ENCODE data around the gene NRP1. TPM values are rescaled to one million over a fixed set of nuclear protein-coding genes. Genes with fewer than 3 reads are reported as not detected.

Gene NRP1
- total RNA-seq, 2 donors from 2014 or later, result 0.33 to 1.5 TPM

- H3K36me3 Mint-ChIP-seq, result no peaks in the 10 kb centered on the region
- H3K27me3 Mint-ChIP-seq, result peaks cover 0 to 13% of the 10 kb centered on the region in 2 donors
- H3K9me3 Mint-ChIP-seq, result no peaks in the 10 kb centered on the region
- no peak for ATAC-seq
- H3K4me1 Mint-ChIP-seq (ENCODE audit: low read depth in 2 of 2), result no peaks in the 10 kb centered on the region
- no peak overlapping the region for H3K27ac Mint-ChIP-seq
- DNase-seq (ENCODE audit: low spot score), result no peak
- H3K4me3 Mint-ChIP-seq, result no peak overlapping the region
These were observed 134.7 kb downstream of the NRP1 start for GRCh38 chr10:33199731-33200232.

GRCh38 chr10:33198610-33199009, 135.9 kb downstream of the NRP1 start:
- Mint-ChIP-seq H3K4me3 (no peak overlapping the region), H3K9me3 (no peaks in the 10 kb centered on the region), H3K27ac (no peak overlapping the region), H3K36me3 (no peaks in the 10 kb centered on the region), H3K27me3 (peaks cover 0 to 16% of the 10 kb centered on the region in 2 donors), H3K4me1 (ENCODE audit: low read depth in 2 of 2) (no peaks in the 10 kb centered on the region)
- no peak for ATAC-seq
- no peak for DNase-seq (ENCODE audit: low spot score)

- H3K27ac Mint-ChIP-seq, result no peak overlapping the region
- H3K4me1 Mint-ChIP-seq (ENCODE audit: low read depth in 2 of 2), result no peaks in the 10 kb centered on the region
- H3K9me3 Mint-ChIP-seq, result no peaks in the 10 kb centered on the region
- no peaks in the 10 kb centered on the region for H3K36me3 Mint-ChIP-seq
- DNase-seq (ENCODE audit: low spot score), result no peak
- ATAC-seq, result no peak
- H3K27me3 Mint-ChIP-seq, result peaks cover 0 to 16% of the 10 kb centered on the region in 2 donors
- no peak overlapping the region for H3K4me3 Mint-ChIP-seq
These were observed 137.6 kb downstream of the NRP1 start for GRCh38 chr10:33196710-33197491.

GRCh38 chr10:33196377-33196706, 138.1 kb downstream of the NRP1 start:
- H3K27ac Mint-ChIP-seq, result no peak overlapping the region
- no peaks in the 10 kb centered on the region for H3K9me3 Mint-ChIP-seq
- no peak overlapping the region for H3K4me3 Mint-ChIP-seq
- no peak for DNase-seq (ENCODE audit: low spot score)
- H3K4me1 Mint-ChIP-seq (ENCODE audit: low read depth in 2 of 2), result no peaks in the 10 kb centered on the region
- peaks cover 0 to 16% of the 10 kb centered on the region in 2 donors for H3K27me3 Mint-ChIP-seq
- no peaks in the 10 kb centered on the region for H3K36me3 Mint-ChIP-seq
- ATAC-seq, result no peak

- Mint-ChIP-seq H3K9me3 (no peaks in the 10 kb centered on the region), H3K27me3 (peaks cover 0 to 16% of the 10 kb centered on the region in 2 donors), H3K36me3 (no peaks in the 10 kb centered on the region), H3K4me3 (no peak overlapping the region), H3K27ac (no peak overlapping the region), H3K4me1 (ENCODE audit: low read depth in 2 of 2) (no peaks in the 10 kb centered on the region)
- DNase-seq (ENCODE audit: low spot score) (no peak), ATAC-seq (no peak)
These were observed 138.7 kb downstream of the NRP1 start for GRCh38 chr10:33195608-33196376.

- Mint-ChIP-seq H3K4me3 (no peak overlapping the region), H3K27ac (no peak overlapping the region)
These were observed 140.6 kb downstream of the NRP1 start for GRCh38 chr10:33193701-33194521.

GRCh38 chr10:33193057-33193700, 141.3 kb downstream of the NRP1 start:
- Mint-ChIP-seq H3K9me3 (no peaks in the 10 kb centered on the region), H3K4me3 (no peak overlapping the region), H3K4me1 (ENCODE audit: low read depth in 2 of 2) (no peaks in the 10 kb centered on the region), H3K36me3 (no peaks in the 10 kb centered on the region), H3K27ac (no peak overlapping the region), H3K27me3 (peaks cover 7 to 26% of the 10 kb centered on the region in 2 donors)
- ATAC-seq (peak; percentile 70 to 78), DNase-seq (ENCODE audit: low spot score) (no peak)

More at GRCh38 chr10:33193701-33194521, 140.6 kb downstream of the NRP1 start:
- Mint-ChIP-seq H3K36me3 (no peaks in the 10 kb centered on the region), H3K27me3 (peaks cover 5 to 25% of the 10 kb centered on the region in 2 donors), H3K4me1 (ENCODE audit: low read depth in 2 of 2) (no peaks in the 10 kb centered on the region), H3K9me3 (no peaks in the 10 kb centered on the region)
- DNase-seq (ENCODE audit: low spot score), result no peak
- no peak for ATAC-seq

- Mint-ChIP-seq H3K9me3 (no peaks in the 10 kb centered on the region), H3K4me3 (no peak overlapping the region), H3K4me1 (ENCODE audit: low read depth in 2 of 2) (no peaks in the 10 kb centered on the region), H3K27me3 (peaks cover 7 to 27% of the 10 kb centered on the region in 2 donors), H3K36me3 (no peaks in the 10 kb centered on the region), H3K27ac (no peak overlapping the region)
- DNase-seq (ENCODE audit: low spot score) (no peak), ATAC-seq (no peak)
These were observed 142.3 kb downstream of the NRP1 start for GRCh38 chr10:33192190-33192589.

GRCh38 chr10:33190406-33190805, 144.1 kb downstream of the NRP1 start:
- ATAC-seq (no peak), DNase-seq (ENCODE audit: low spot score) (no peak)
- Mint-ChIP-seq H3K27me3 (peaks cover 7 to 18% of the 10 kb centered on the region in 2 donors), H3K4me1 (ENCODE audit: low read depth in 2 of 2) (no peaks in the 10 kb centered on the region), H3K27ac (no peak overlapping the region), H3K4me3 (no peak overlapping the region), H3K9me3 (no peaks in the 10 kb centered on the region), H3K36me3 (no peaks in the 10 kb centered on the region)

- Mint-ChIP-seq H3K4me3 (no peak overlapping the region), H3K9me3 (no peaks in the 10 kb centered on the region), H3K36me3 (no peaks in the 10 kb centered on the region), H3K27ac (no peak overlapping the region), H3K4me1 (ENCODE audit: low read depth in 2 of 2) (no peaks in the 10 kb centered on the region), H3K27me3 (peaks cover 7 to 18% of the 10 kb centered on the region in 2 donors)
- ATAC-seq (no peak), DNase-seq (ENCODE audit: low spot score) (no peak)
These were observed 144.7 kb downstream of the NRP1 start for GRCh38 chr10:33189808-33190207.

- Mint-ChIP-seq H3K4me3 (no peak overlapping the region), H3K36me3 (no peaks in the 10 kb centered on the region), H3K9me3 (no peaks in the 10 kb centered on the region), H3K4me1 (ENCODE audit: low read depth in 2 of 2) (no peaks in the 10 kb centered on the region), H3K27me3 (peaks cover 7 to 15% of the 10 kb centered on the region in 2 donors), H3K27ac (no peak overlapping the region)
- ATAC-seq (no peak), DNase-seq (ENCODE audit: low spot score) (no peak)
These were observed 145.1 kb downstream of the NRP1 start for GRCh38 chr10:33189363-33189762.

GRCh38 chr10:33187427-33187999, 147.0 kb downstream of the NRP1 start:
- peaks cover 7 to 14% of the 10 kb centered on the region in 2 donors for H3K27me3 Mint-ChIP-seq
- H3K4me1 Mint-ChIP-seq (ENCODE audit: low read depth in 2 of 2), result no peaks in the 10 kb centered on the region
- no peaks in the 10 kb centered on the region for H3K9me3 Mint-ChIP-seq
- H3K27ac Mint-ChIP-seq, result no peak overlapping the region
- ATAC-seq, result no peak
- H3K36me3 Mint-ChIP-seq, result no peaks in the 10 kb centered on the region
- DNase-seq (ENCODE audit: low spot score), result no peak
- no peak overlapping the region for H3K4me3 Mint-ChIP-seq

- Mint-ChIP-seq H3K27ac (no peak overlapping the region), H3K9me3 (no peaks in the 10 kb centered on the region), H3K4me1 (ENCODE audit: low read depth in 2 of 2) (no peaks in the 10 kb centered on the region), H3K36me3 (no peaks in the 10 kb centered on the region), H3K27me3 (peaks cover 7 to 14% of the 10 kb centered on the region in 2 donors), H3K4me3 (no peak overlapping the region)
- DNase-seq (ENCODE audit: low spot score), result no peak
- no peak for ATAC-seq
These were observed 148.3 kb downstream of the NRP1 start for GRCh38 chr10:33186150-33186549.

Measured in natural killer cell treated with Interleukin-12 subunit alpha and Interleukin-12 subunit beta and Interleukin-15 and Interleukin-18, amount 100 ng/mL, for 72 hours (primary cell).